ENCODE data around the gene TNFRSF19. TPM values are rescaled to one million over a fixed set of nuclear protein-coding genes. Genes with fewer than 3 reads are reported as not detected.

The TNFRSF19 gene
- total and polyA plus RNA-seq, 2 of the 8 experiments (the other 6 are each of a cell fraction or from before 2014, with no cell fraction given): 0.50 to 0.95 TPM

DNA sequence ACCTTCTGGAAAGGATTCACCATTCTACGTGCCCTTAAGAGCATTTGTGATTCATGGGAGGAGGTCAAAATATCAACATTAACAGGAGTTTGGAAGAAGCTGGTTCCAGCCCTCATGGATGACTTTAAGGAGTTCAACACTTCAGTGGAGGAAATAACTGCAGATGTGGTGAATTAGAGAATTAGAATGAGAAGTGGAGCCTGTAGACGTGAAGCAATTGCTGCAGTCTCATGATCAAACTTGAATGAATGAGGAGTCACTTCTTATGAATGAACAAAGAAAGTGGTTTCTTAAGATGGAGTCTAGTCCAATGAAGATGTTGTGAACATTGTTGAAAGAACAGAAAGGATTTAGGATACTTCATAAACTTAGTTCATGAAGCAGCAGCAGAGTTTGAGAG is 129.1 kb downstream of the TNFRSF19 start:
- no peak overlapping the region for H3K27ac ChIP-seq (ENCODE audit: low read depth, low read length)
- H2BK120ac ChIP-seq (replicated peaks; ENCODE audit: low read depth, low read length): no peak overlapping the region
- no peak overlapping the region for H3K4me2 ChIP-seq (ENCODE audit: insufficient read depth in 1 of 2, low read depth in 2 of 2, low read length in 2 of 2)
- no peaks in the 10 kb centered on the region for H3K9me3 ChIP-seq (ENCODE audit: insufficient read depth in 2 of 2, low read depth in 1 of 2, low read length in 1 of 2)
- no peak overlapping the region for H2AFZ ChIP-seq (ENCODE audit: low read length)
- no peak overlapping the region for H3K4ac ChIP-seq (replicated peaks; ENCODE audit: insufficient read length, low read depth, low read length)
- no peaks in the 10 kb centered on the region for H3K79me1 ChIP-seq (ENCODE audit: low read depth, low read length)
- H2BK15ac ChIP-seq (ENCODE audit: low read length): no peak overlapping the region
- H3K9ac ChIP-seq (replicated peaks in 1 of 4; ENCODE audit: extremely low read depth in 1 of 4, low read depth in 3 of 4, low read length in 3 of 4): no peak overlapping the region
- ChIA-PET POLR2A (ENCODE audit: partially characterized antibody) (no interaction called here), CTCF (ENCODE audit: partially characterized antibody) (interaction anchor here (1.4 to 2.9 kb wide), 2 partner anchors 9 to 91 kb away, joined by 4 to 12 read pairs; no protein-coding TSS in a partner anchor)
- no peaks in the 10 kb centered on the region for H3K27me3 ChIP-seq (replicated peaks in 1 of 4; ENCODE audit: control insufficient read depth in 3 of 4, extremely low read depth in 1 of 4, insufficient read depth in 3 of 4, low read length in 3 of 4)
- H3K4me3 ChIP-seq (ENCODE audit: extremely low read depth in 1 of 4, insufficient read depth in 2 of 4, low read depth in 3 of 4, low read length in 4 of 4): no peak overlapping the region
- H3K23ac ChIP-seq (ENCODE audit: insufficient read length): no peak overlapping the region
- H3K79me2 ChIP-seq (ENCODE audit: control insufficient read depth in 1 of 2, insufficient read depth in 2 of 2, low read length in 2 of 2): no peaks in the 10 kb centered on the region
- H3K18ac ChIP-seq (ENCODE audit: extremely low read depth, low read length): no peak overlapping the region
- H4K8ac ChIP-seq (ENCODE audit: extremely low read depth, insufficient read depth, low read length): no peak overlapping the region
- H2BK12ac ChIP-seq (ENCODE audit: low read depth, low read length): no peak overlapping the region
- H4K20me1 ChIP-seq (replicated peaks in 1 of 2; ENCODE audit: control insufficient read depth in 1 of 2, insufficient read depth in 2 of 2, low read length in 2 of 2): no peaks in the 10 kb centered on the region
- H3K23me2 ChIP-seq (ENCODE audit: low read depth, low read length): no peaks in the 10 kb centered on the region
- H3K36me3 ChIP-seq (ENCODE audit: control insufficient read depth in 2 of 4, insufficient read depth in 4 of 4, low read length in 3 of 4): no peaks in the 10 kb centered on the region
- WGBS, 2 experiments (ENCODE audit: extremely low coverage in 1 of 2, insufficient coverage in 1 of 2, insufficient read length in 1 of 2, insufficient replicate concordance in 2 of 2, low coverage in 1 of 2, low lambda C conversion rate in 2 of 2, missing lambda C conversion rate in 1 of 2): 85% methylated on average over 2 of the region's 2 CpGs; no CpG with 5 or more reads in 1 of the 2 experiments
- no peak overlapping the region for H2BK5ac ChIP-seq (ENCODE audit: low read depth, low read length)
- H3K14ac ChIP-seq (ENCODE audit: insufficient read length): no peak overlapping the region
- DNase-seq (ENCODE audit: low read depth in 1 of 2, low spot score in 2 of 2) (no peak), FAIRE-seq (no peak)
- no peak overlapping the region for H2BK20ac ChIP-seq (ENCODE audit: low read length)
- no peak overlapping the region for H4K5ac ChIP-seq (ENCODE audit: insufficient read length, low read depth, low read length)
- no peak overlapping the region for H4K91ac ChIP-seq (replicated peaks; ENCODE audit: insufficient read length, low read length)
- no peak overlapping the region for H2AK5ac ChIP-seq (ENCODE audit: low read depth, low read length)
- peaks cover 4 to 12% (median 8%) of the 10 kb centered on the region in 4 experiments for H3K4me1 ChIP-seq (replicated peaks in 1 of 4; ENCODE audit: control insufficient read depth in 3 of 4, insufficient read depth in 4 of 4, low read length in 3 of 4)
- no peak overlapping the region for H3K56ac ChIP-seq (replicated peaks; ENCODE audit: insufficient read length, low read depth, low read length)
- TF ChIP-seq EZH2 (IDR thresholded peaks at IDR 0.05; ENCODE audit: low read depth, low read length, severe bottlenecking) (no peak), CHD1 (IDR thresholded peaks at IDR 0.05; ENCODE audit: low read depth, low read length) (no peak), SIN3A (conservative IDR thresholded peaks at IDR 0.05 in 1 of 2, IDR thresholded peaks at IDR 0.05 in 1 of 2; ENCODE audit: low read depth in 1 of 2, low read length in 2 of 2) (no peak), RBBP5 (IDR thresholded peaks at IDR 0.05; ENCODE audit: borderline replicate concordance, low read depth, low read length) (no peak), TEAD4 (IDR thresholded peaks at IDR 0.05; ENCODE audit: low read depth, low read length) (no peak), E2F6 (IDR thresholded peaks at IDR 0.05) (no peak), SP2 (IDR thresholded peaks at IDR 0.05; ENCODE audit: low read length) (no peak), CBX8 (IDR thresholded peaks at IDR 0.05; ENCODE audit: borderline replicate concordance, low read depth, low read length) (no peak), CBX5 (IDR thresholded peaks at IDR 0.05; ENCODE audit: low read depth, low read length) (no peak), NANOG (IDR thresholded peaks at IDR 0.05; ENCODE audit: insufficient read depth, low read depth, low read length, poor library complexity, severe bottlenecking) (no peak), POU5F1 (IDR thresholded peaks at IDR 0.05; ENCODE audit: low read depth, low read length) (no peak), ASH2L (IDR thresholded peaks at IDR 0.05; ENCODE audit: low read length) (no peak), TBP (IDR thresholded peaks at IDR 0.05; ENCODE audit: low read depth, low read length) (no peak), GABPA (IDR thresholded peaks at IDR 0.05; ENCODE audit: borderline replicate concordance, insufficient read depth, low read length) (no peak)
